Aorta (tissue), 5 donors: ENCODE results near the gene EXOC2. TPM values are rescaled to one million over a fixed set of nuclear protein-coding genes. Genes with fewer than 3 reads are reported as not detected.
A peak's percentile ranks its signal among the peaks of the same experiment; 100 is the strongest.

Experiments used
- ATAC-seq: fragments of 200-7000 bp; cut with Tn5 transposase; one replicate; pipeline ENCODE4 v1.9.1; 2022; ENCODE audit warnings: moderate library complexity; ENCODE audit not compliant: low FRiP score
- DNase-seq, 2 donors: peaks; one replicate each; pipeline ENCODE4 v3.0.0-alpha.2; 2020
- H3K27ac ChIP-seq, 2 donors: one replicate each; pipeline ENCODE4 v1.5.1; 2013; ENCODE audit warnings: low read length in 2 of 2, mild to moderate bottlenecking in 2 of 2, moderate library complexity in 2 of 2, control low read depth in 1 of 2, inconsistent platforms in 1 of 2, low read depth in 1 of 2
- H3K27me3 ChIP-seq, 2 donors: one replicate each; pipeline ENCODE4 v1.6.1; 2013; ENCODE audit warnings: control low read depth in 1 of 2, low read length in 1 of 2, mild to moderate bottlenecking in 1 of 2, moderate library complexity in 1 of 2; ENCODE audit not compliant: insufficient read depth in 2 of 2, control insufficient read depth in 1 of 2
- H3K36me3 ChIP-seq, 2 donors: one replicate each; pipeline ENCODE4 v1.6.1; 2013; ENCODE audit warnings: control low read depth in 1 of 2, low read length in 1 of 2, mild to moderate bottlenecking in 1 of 2; ENCODE audit not compliant: insufficient read depth in 2 of 2, control insufficient read depth in 1 of 2
- H3K4me1 ChIP-seq, 2 donors: one replicate each; pipeline ENCODE4 v1.6.1; 2013; ENCODE audit warnings: low read length in 2 of 2, control low read depth in 1 of 2, mild to moderate bottlenecking in 1 of 2, moderate library complexity in 1 of 2; ENCODE audit not compliant: insufficient read depth in 2 of 2, control insufficient read depth in 1 of 2
- H3K4me3 ChIP-seq, 2 donors: one replicate each; pipeline ENCODE4 v1.5.1; 2013; ENCODE audit warnings: low read length in 2 of 2, control low read depth in 1 of 2, mild to moderate bottlenecking in 1 of 2
- H3K9me3 ChIP-seq: one replicate; pipeline ENCODE4 v1.6.1; 2013; ENCODE audit warnings: mild to moderate bottlenecking, low read length; ENCODE audit not compliant: control insufficient read depth
- WGBS, 2 donors: extraction: QIAGEN DNeasy Blood & Tissue Kit; methylation state at CpG; one replicate each; pipeline ENCODE4 v1.1.7; 2013; 5-methylcytosine and 5-hydroxymethylcytosine counted together
- intact Hi-C, 2 donors: fragments of 100-400 bp; cut with DNase I; formaldehyde crosslinking; loops; one replicate each; pipeline versions ENCODE4 v1.14.2 to v1.15.0; 2022
- polyA plus RNA-seq, 2 donors: library from polyadenylated mRNA; stranded (reverse); fragments of 200-250 nt; gene quantifications; one replicate each; pipeline ENCODE4 v1.2.3, GENCODE V29; 2013
- total RNA-seq, 2 donors: library from RNA; stranded (reverse); fragmentation: NEBNext Ultra II Directional; extraction: Animal tissue kit (Norgen Biotek cat#: 25700); gene quantifications; one replicate each; pipeline ENCODE4 v1.2.1, GENCODE V29; 2021
- donor health status: healthy with polysubstance abuse.
- donor health status: Bipolar disorder and iron deficiency.
- donor health status: DM: no; HTN: no; CAD: no.
- donor health status: DM: no; HTN: no; CAD: no.
- donor health status: DM: yes; HTN: yes; CAD: no.

EXOC2 gene
- total and polyA plus RNA-seq, 4 donors = 3.4 to 22.8 (median 11.7) TPM

- ATAC-seq (no peak), DNase-seq (no peak)
- Histone ChIP-seq H3K27me3 (no peaks in the 10 kb centered on the region), H3K4me3 (no peak overlapping the region), H3K27ac (no peak overlapping the region), H3K9me3 (no peaks in the 10 kb centered on the region), H3K4me1 (no peaks in the 10 kb centered on the region), H3K36me3 (peaks cover 4 to 6% of the 10 kb centered on the region in 2 donors)
- WGBS, 2 donors = 90 to 93% methylated on average over 3 of the region's 3 CpGs
- intact Hi-C loops = no loop called here
Measured at GRCh38 chr6:558959-559358, 134.0 kb downstream of the EXOC2 start.

- intact Hi-C loops = no loop called here
- Histone ChIP-seq H3K27ac (no peak overlapping the region), H3K4me1 (no peaks in the 10 kb centered on the region), H3K4me3 (no peak overlapping the region), H3K36me3 (peaks cover 4 to 6% of the 10 kb centered on the region in 2 donors), H3K9me3 (no peaks in the 10 kb centered on the region), H3K27me3 (no peaks in the 10 kb centered on the region)
- no peak for ATAC-seq
- DNase-seq = no peak
Measured at GRCh38 chr6:558089-558488, 134.8 kb downstream of the EXOC2 start.

GRCh38 chr6:551829-552350, 141.0 kb downstream of the EXOC2 start:
- ATAC-seq = peak; percentile 29
- Histone ChIP-seq H3K9me3 (no peaks in the 10 kb centered on the region), H3K4me1 (no peaks in the 10 kb centered on the region), H3K4me3 (no peak overlapping the region), H3K27ac (no peak overlapping the region), H3K27me3 (no peaks in the 10 kb centered on the region), H3K36me3 (peaks cover 3 to 6% of the 10 kb centered on the region in 2 donors)
- WGBS, 2 donors = 93% methylated on average over 12 of the region's 12 CpGs
- no peak for DNase-seq
- intact Hi-C loops = no loop called here

- WGBS, 2 donors = 62 to 72% methylated on average over 3 to 4 of the region's 4 CpGs
- H3K36me3 ChIP-seq = peaks cover 3 to 6% of the 10 kb centered on the region in 2 donors
- no peaks in the 10 kb centered on the region for H3K4me1 ChIP-seq
- intact Hi-C loops = no loop called here
- H3K4me3 ChIP-seq = no peak overlapping the region
- H3K9me3 ChIP-seq = no peaks in the 10 kb centered on the region
- no peaks in the 10 kb centered on the region for H3K27me3 ChIP-seq
- ATAC-seq (no peak), DNase-seq (no peak)
- no peak overlapping the region for H3K27ac ChIP-seq
Measured at GRCh38 chr6:551405-551804, 141.5 kb downstream of the EXOC2 start.

GRCh38 chr6:549906-550305, 143.0 kb downstream of the EXOC2 start:
- no peak for DNase-seq
- no peak for ATAC-seq
- Histone ChIP-seq H3K36me3 (peaks cover 2% of the 10 kb centered on the region in 2 donors), H3K27ac (no peak overlapping the region), H3K27me3 (no peaks in the 10 kb centered on the region), H3K9me3 (no peaks in the 10 kb centered on the region), H3K4me1 (no peaks in the 10 kb centered on the region), H3K4me3 (no peak overlapping the region)
- WGBS, 2 donors = 93 to 94% methylated on average over 6 of the region's 6 CpGs
- intact Hi-C loops = no loop called here

- Histone ChIP-seq H3K27me3 (no peaks in the 10 kb centered on the region), H3K4me1 (no peaks in the 10 kb centered on the region), H3K36me3 (peaks cover 3 to 5% of the 10 kb centered on the region in 2 donors), H3K9me3 (no peaks in the 10 kb centered on the region), H3K27ac (no peak overlapping the region), H3K4me3 (no peak overlapping the region)
- ATAC-seq = no peak
- DNase-seq = no peak
- WGBS, 2 donors = 89 to 94% methylated on average over 6 of the region's 6 CpGs
- intact Hi-C loops = no loop called here
Measured at GRCh38 chr6:548517-548916, 144.4 kb downstream of the EXOC2 start.

GRCh38 chr6:548091-548490, 144.8 kb downstream of the EXOC2 start:
- peaks cover 3 to 5% of the 10 kb centered on the region in 2 donors for H3K36me3 ChIP-seq

GRCh38 chr6:540490-540889, 152.4 kb downstream of the EXOC2 start:
- no peak overlapping the region for H3K4me3 ChIP-seq
- H3K9me3 ChIP-seq = no peaks in the 10 kb centered on the region
- no peak for ATAC-seq
- H3K4me1 ChIP-seq = no peaks in the 10 kb centered on the region
- peaks cover 4 to 8% of the 10 kb centered on the region in 2 donors for H3K36me3 ChIP-seq
- intact Hi-C loops = no loop called here
- H3K27ac ChIP-seq = no peak overlapping the region
- H3K27me3 ChIP-seq = no peaks in the 10 kb centered on the region
- no peak for DNase-seq

More at GRCh38 chr6:548091-548490, 144.8 kb downstream of the EXOC2 start:
- WGBS, 2 donors = 81 to 85% methylated on average over 5 of the region's 5 CpGs
- no peaks in the 10 kb centered on the region for H3K9me3 ChIP-seq
- no peak overlapping the region for H3K27ac ChIP-seq
- no peaks in the 10 kb centered on the region for H3K27me3 ChIP-seq
- intact Hi-C loops = no loop called here
- ATAC-seq (no peak), DNase-seq (no peak)
- H3K4me3 ChIP-seq = no peak overlapping the region
- H3K4me1 ChIP-seq = no peaks in the 10 kb centered on the region

GRCh38 chr6:537114-537513, 155.8 kb downstream of the EXOC2 start:
- no peaks in the 10 kb centered on the region for H3K4me1 ChIP-seq
- no peaks in the 10 kb centered on the region for H3K36me3 ChIP-seq
- no peaks in the 10 kb centered on the region for H3K9me3 ChIP-seq
- intact Hi-C loops = no loop called here
- no peak for ATAC-seq
- no peak overlapping the region for H3K27ac ChIP-seq
- 95 to 97% methylated on average over 56 of the region's 56 CpGs for WGBS, 2 donors
- no peak for DNase-seq
- H3K27me3 ChIP-seq = no peaks in the 10 kb centered on the region
- H3K4me3 ChIP-seq = no peak overlapping the region
